OCI-LY7 (cell line): ENCODE measurements around the gene SAMMSON.

Source experiments
- EZH2phosphoT487 ChIP-seq: fragments of 200-600 bp; sonication (generic); IDR thresholded peaks from 2 replicates; pipeline ENCODE4 v1.6.1; 2018; ENCODE audit warnings: low read depth, borderline replicate concordance, mild to moderate bottlenecking, mixed run types, antibody characterized with exemption, low read length, moderate library complexity, mixed read lengths
- TF ChIP-seq, protein P1 (sequence below): fragments of 200-600 bp; sonication (generic); conservative IDR thresholded peaks from 2 replicates; pipeline ENCODE4 v1.5.1; 2014; ENCODE audit warnings: mild to moderate bottlenecking, antibody characterized with exemption, low read length, moderate library complexity, mixed read lengths

DNA sequence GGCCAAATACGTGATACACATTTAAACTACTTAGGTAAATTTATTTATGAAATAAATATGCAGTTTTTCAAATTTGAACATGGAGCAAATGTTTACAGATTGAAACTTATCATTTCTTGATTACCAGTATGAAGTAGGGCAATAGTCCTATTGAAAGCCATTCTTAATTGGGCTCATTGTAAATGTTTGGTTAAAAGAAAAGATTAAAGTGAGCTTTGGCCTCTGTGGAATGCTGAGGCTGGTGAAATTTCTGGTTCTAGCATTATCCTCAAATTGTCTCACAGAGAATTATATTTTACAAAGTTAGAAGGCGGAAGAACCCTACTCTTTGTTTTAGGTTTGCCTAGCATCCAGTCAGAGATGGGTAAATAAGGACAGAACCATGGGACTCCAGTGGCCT is 73.2 kb downstream of the SAMMSON start:
- TF ChIP-seq, protein P1, sequence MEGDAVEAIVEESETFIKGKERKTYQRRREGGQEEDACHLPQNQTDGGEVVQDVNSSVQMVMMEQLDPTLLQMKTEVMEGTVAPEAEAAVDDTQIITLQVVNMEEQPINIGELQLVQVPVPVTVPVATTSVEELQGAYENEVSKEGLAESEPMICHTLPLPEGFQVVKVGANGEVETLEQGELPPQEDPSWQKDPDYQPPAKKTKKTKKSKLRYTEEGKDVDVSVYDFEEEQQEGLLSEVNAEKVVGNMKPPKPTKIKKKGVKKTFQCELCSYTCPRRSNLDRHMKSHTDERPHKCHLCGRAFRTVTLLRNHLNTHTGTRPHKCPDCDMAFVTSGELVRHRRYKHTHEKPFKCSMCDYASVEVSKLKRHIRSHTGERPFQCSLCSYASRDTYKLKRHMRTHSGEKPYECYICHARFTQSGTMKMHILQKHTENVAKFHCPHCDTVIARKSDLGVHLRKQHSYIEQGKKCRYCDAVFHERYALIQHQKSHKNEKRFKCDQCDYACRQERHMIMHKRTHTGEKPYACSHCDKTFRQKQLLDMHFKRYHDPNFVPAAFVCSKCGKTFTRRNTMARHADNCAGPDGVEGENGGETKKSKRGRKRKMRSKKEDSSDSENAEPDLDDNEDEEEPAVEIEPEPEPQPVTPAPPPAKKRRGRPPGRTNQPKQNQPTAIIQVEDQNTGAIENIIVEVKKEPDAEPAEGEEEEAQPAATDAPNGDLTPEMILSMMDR = no peak
- TF ChIP-seq EZH2phosphoT487 = no peak
